Kidney (tissue), 14 donors: ENCODE results near the gene CCR5. TPM values are rescaled to one million over a fixed set of nuclear protein-coding genes. Genes with fewer than 3 reads are reported as not detected.
A peak's percentile ranks its signal among the peaks of the same experiment; 100 is the strongest.
"Not testable (repeated sequence)": the region's sequence is repeated elsewhere in the genome, so short reads cannot be mapped to it uniquely, and the experiment has no call there.

Experiments used
- DNase-seq, 5 donors: peaks; one replicate each; pipeline ENCODE4 v3.0.0-alpha.2; 2013 to 2020
- FAIRE-seq: peaks from 2 replicates; lab custom pipeline; 2012; peaks lifted over from hg19 to GRCh38; lab: Jason Lieb, UNC
- H3K27ac ChIP-seq, 2 donors: one replicate each; pipeline ENCODE4 v1.7.0; 2013; ENCODE audit warnings: low read depth in 2 of 2, low read length in 2 of 2, inconsistent platforms in 1 of 2
- H3K27me3 ChIP-seq: one replicate; pipeline ENCODE4 v1.7.1; 2013; ENCODE audit warnings: low read length, inconsistent platforms; ENCODE audit not compliant: control insufficient read depth, insufficient read depth
- H3K36me3 ChIP-seq, 3 donors: one replicate each; pipeline versions ENCODE4 v1.7.0 to v1.7.1; 2013; ENCODE audit warnings: low read length in 3 of 3, control low read depth in 1 of 3, inconsistent platforms in 1 of 3; ENCODE audit not compliant: insufficient read depth in 3 of 3, control insufficient read depth in 2 of 3
- H3K4me1 ChIP-seq, 3 donors: one replicate each; pipeline versions ENCODE4 v1.7.0 to v1.7.1; 2013; ENCODE audit warnings: low read length in 3 of 3, inconsistent platforms in 1 of 3, low read depth in 1 of 3; ENCODE audit not compliant: control insufficient read depth in 2 of 3, insufficient read depth in 2 of 3
- H3K4me3 ChIP-seq, 3 donors: one replicate each; pipeline versions ENCODE4 v1.7.0 to v1.8.1; 2013; ENCODE audit warnings: low read length in 3 of 3, control low read depth in 1 of 3, inconsistent platforms in 1 of 3
- H3K9ac ChIP-seq, 3 donors: one replicate each; pipeline versions ENCODE4 v1.7.0 to v1.7.1; 2013; ENCODE audit warnings: low read length in 3 of 3, control low read depth in 1 of 3, inconsistent platforms in 1 of 3
- H3K9me3 ChIP-seq, 3 donors: one replicate each; pipeline versions ENCODE4 v1.7.0 to v1.7.1; 2013; ENCODE audit warnings: low read length in 3 of 3, control low read depth in 1 of 3, inconsistent platforms in 1 of 3; ENCODE audit not compliant: control insufficient read depth in 2 of 3, insufficient read depth in 1 of 3
- intact Hi-C: fragments of 100-400 bp; cut with DNase I; formaldehyde crosslinking; loops from one replicate; pipeline ENCODE4 v1.11.1; 2022
- polyA plus RNA-seq: library from polyadenylated mRNA; stranded (reverse); fragments of 350-450 nt; fragmentation: Illumina TruSeq; extraction: RNeasy Lipid Tissue Mini Kit (QIAGEN cat#74804); gene quantifications from one replicate; pipeline ENCODE4 v1.2.3, GENCODE V29; 2014; ENCODE audit warnings: low read depth, low replicate concordance; ENCODE audit not compliant: insufficient read depth
- total RNA-seq: library from RNA; stranded (reverse); fragmentation: NEBNext Ultra II Directional; extraction: Animal tissue kit (Norgen Biotek cat#: 25700); gene quantifications from one replicate; pipeline ENCODE4 v1.2.1, GENCODE V29; 2021
- TF ChIP-seq, protein P1 (sequence below): IDR thresholded peaks from 3 replicates; pipeline ENCODE4 v1.5.1; 2012; ENCODE audit warnings: mild to moderate bottlenecking, moderate library complexity, borderline replicate concordance; ENCODE audit not compliant: insufficient read depth; ENCODE audit errors: extremely low read depth
- donor health status: control.
- donor health status: control.
- donor health status: control.
- donor health status: control.
- donor health status: control.
- donor health status: DM: yes; HTN: yes; CAD: no.
- donor health status: Normal renal cell carcinoma (clear cell type).

Gene CCR5
- total and polyA plus RNA-seq, 2 donors from 2014 or later = 0.32 to 4.4 TPM

DNA sequence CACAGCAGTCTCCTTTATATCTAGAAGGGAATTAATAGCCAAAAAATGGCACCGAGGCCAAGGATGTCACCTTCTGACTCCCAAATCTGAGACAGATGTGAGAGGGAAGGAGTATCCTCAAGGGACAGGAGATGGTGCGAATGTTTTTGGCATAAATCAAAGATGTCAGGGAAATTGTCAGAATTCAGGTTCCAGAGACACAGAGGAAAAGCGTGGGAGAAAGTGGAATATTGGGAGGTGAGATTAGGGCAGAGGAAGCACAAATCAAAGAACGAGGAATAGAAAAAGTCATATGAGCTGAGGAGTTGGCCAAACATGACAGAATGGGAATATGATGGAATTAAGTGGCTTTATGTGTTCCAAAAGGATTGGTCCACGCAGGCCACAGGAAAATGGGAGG, 30.1 kb downstream of the CCR5 start:
- Histone ChIP-seq H3K4me1 (peaks cover 0 to 6% (median 3%) of the 10 kb centered on the region in 3 donors), H3K9ac (no peak overlapping the region), H3K36me3 (no peaks in the 10 kb centered on the region), H3K27ac (no peak overlapping the region), H3K27me3 (no peaks in the 10 kb centered on the region), H3K4me3 (no peak overlapping the region), H3K9me3 (no peaks in the 10 kb centered on the region)
- no peak for DNase-seq
- no peak for FAIRE-seq
- TF ChIP-seq, protein P1, sequence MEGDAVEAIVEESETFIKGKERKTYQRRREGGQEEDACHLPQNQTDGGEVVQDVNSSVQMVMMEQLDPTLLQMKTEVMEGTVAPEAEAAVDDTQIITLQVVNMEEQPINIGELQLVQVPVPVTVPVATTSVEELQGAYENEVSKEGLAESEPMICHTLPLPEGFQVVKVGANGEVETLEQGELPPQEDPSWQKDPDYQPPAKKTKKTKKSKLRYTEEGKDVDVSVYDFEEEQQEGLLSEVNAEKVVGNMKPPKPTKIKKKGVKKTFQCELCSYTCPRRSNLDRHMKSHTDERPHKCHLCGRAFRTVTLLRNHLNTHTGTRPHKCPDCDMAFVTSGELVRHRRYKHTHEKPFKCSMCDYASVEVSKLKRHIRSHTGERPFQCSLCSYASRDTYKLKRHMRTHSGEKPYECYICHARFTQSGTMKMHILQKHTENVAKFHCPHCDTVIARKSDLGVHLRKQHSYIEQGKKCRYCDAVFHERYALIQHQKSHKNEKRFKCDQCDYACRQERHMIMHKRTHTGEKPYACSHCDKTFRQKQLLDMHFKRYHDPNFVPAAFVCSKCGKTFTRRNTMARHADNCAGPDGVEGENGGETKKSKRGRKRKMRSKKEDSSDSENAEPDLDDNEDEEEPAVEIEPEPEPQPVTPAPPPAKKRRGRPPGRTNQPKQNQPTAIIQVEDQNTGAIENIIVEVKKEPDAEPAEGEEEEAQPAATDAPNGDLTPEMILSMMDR = no peak
- intact Hi-C loops = no loop called here

DNA sequence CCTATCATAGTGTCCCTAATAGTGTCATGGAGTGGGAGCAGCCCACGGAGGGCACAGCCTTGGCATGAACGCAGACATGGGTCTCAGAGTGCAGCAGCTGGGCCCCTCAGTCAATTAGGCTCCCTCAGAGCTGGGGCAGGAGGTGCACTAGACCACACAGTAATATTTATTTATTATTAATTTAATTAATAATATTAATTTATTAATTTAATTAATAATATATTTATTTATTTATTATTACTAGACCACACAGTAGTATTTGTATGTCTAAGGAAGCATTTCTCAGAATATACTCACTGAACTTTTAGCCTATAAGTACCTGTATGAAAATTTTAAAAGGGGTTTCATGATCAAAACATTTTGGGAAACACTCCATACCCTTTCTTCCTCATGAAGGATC, 30.8 kb downstream of the CCR5 start:
- intact Hi-C loops = no loop called here

DNA sequence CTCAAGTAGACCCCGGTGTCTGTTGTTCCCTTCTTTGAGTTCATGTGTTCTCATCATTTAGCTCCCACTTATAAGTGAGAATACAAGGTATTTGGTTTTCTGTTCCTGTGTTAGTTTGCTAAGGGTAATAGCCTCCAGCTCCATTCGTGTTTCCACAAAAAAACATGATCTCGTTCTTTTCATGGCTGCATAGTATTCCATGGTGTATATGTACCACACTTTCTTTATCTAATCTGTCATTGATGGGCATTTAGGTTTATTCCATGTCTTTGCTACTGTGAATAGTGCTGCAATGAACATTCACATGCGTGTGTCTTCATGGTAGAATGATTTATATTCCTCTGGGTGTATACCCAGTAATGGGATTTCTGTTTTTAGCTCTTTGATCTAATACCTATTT, 32.2 kb downstream of the CCR5 start:
- H3K9ac ChIP-seq, FAIRE-seq, H3K9me3 ChIP-seq, DNase-seq, H3K36me3 ChIP-seq, H3K27ac ChIP-seq, H3K27me3 ChIP-seq, intact Hi-C loops, H3K4me3 ChIP-seq: not testable (repeated sequence)
- peaks cover 0 to 15% (median 9%) of the 10 kb centered on the region in 3 donors for H3K4me1 ChIP-seq

More for the DNA sequence above, 30.8 kb downstream of the CCR5 start:
- H3K4me1 ChIP-seq = peaks cover 0 to 13% (median 6%) of the 10 kb centered on the region in 3 donors
- no peak overlapping the region for H3K27ac ChIP-seq
- no peaks in the 10 kb centered on the region for H3K9me3 ChIP-seq
- TF ChIP-seq, protein P1 = no peak
- H3K4me3 ChIP-seq = no peak overlapping the region
- no peaks in the 10 kb centered on the region for H3K36me3 ChIP-seq
- no peaks in the 10 kb centered on the region for H3K27me3 ChIP-seq
- no peak for FAIRE-seq
- DNase-seq = no peak
- no peak overlapping the region for H3K9ac ChIP-seq

DNA sequence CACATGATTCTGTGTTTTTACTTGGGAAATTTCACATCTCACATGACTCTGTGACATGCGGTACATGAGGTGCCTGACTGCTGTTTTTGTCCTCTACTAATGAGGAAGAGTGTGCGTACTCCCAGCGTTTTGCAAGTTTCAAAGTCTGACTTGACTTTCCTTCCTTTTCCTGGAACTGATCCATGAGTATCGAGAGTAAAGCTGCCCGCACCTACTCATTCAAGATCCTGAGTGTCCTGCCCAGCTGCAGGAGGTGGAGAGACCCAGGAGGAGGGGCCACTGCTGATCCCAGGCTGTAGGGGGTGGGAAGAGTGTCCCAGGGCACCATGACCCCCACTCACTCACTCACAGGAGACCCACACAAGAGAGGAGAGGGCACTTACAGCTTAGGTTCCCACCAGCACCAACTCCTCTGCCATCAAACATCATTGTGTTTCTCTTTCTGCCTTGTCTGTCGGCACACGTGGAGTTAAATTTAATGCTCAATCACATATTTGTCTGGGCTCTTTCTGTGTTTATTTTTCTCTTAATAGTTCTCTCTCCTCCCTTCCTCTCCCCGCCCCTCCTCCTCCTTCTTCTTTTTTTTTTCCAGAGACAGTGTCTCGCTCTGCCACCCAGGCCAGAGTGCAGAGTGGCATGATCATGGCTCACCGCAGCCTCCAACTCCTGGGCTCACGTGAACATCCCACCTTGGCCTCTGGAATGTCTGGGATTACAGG, 34.7 kb downstream of the CCR5 start:
- H3K4me3 ChIP-seq = peak overlapping the region in 2 of 3 donors; percentile 18 to 41
- no peaks in the 10 kb centered on the region for H3K9me3 ChIP-seq
- H3K36me3 ChIP-seq = no peaks in the 10 kb centered on the region
- peaks cover 0 to 15% (median 9%) of the 10 kb centered on the region in 3 donors for H3K4me1 ChIP-seq
- H3K9ac ChIP-seq = no peak overlapping the region
- TF ChIP-seq, protein P1 = no peak
- intact Hi-C loops = no loop called here
- peak overlapping the region; percentile 58 to 90 for H3K27ac ChIP-seq
- DNase-seq (peak in 2 of 5 donors; percentile 27 to 57), FAIRE-seq (no peak)
- no peaks in the 10 kb centered on the region for H3K27me3 ChIP-seq
